ENCODE results near the gene CDC25B. TPM values are rescaled to one million over a fixed set of nuclear protein-coding genes. Genes with fewer than 3 reads are reported as not detected.
A peak's percentile ranks its signal among the peaks of the same experiment; 100 is the strongest.

CDC25B gene
- total and polyA plus RNA-seq, 4 experiments from 2014 or later, result 25.9 to 420 (median 233) TPM

DNA sequence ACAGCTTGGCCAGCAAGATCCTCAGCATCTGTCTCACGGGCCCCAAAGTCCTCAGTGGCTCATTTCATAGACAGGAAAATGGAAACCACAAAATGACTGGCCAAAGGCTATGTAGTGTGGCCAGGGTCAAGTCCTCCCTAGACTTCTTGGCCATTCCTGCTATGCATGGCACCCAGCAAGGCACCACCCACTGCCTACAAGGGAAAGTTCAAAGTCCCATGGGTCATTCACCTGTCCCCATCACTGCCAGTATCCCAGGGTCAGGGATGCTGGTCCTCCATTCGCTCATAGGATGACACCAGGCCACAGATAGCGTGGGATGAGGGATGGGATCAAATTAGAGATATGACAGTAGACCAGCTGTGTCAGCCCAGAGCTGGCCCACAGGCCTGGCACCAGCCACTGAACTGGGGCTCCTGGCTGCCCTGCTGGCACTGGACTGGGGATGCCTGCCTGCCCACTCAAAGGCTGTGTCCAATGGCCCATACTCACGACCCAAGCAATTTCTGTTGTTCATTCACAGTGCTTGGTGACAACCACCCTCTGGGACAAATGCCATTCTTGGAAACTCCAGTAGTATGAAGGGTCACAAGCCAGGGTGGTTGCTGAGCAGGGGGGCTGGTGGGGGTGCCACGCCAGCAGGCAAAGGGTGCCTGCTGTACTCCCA, 40.2 kb upstream of the CDC25B start:
- peaks cover 3 to 14% (median 11%) of the 10 kb centered on the region in 4 donors for H3K4me1 Mint-ChIP-seq
- intact Hi-C loops (cut with micrococcal nuclease), result no loop called here
- POLR2A ChIA-PET (ENCODE audit: partially characterized antibody), result no interaction called here

DNA sequence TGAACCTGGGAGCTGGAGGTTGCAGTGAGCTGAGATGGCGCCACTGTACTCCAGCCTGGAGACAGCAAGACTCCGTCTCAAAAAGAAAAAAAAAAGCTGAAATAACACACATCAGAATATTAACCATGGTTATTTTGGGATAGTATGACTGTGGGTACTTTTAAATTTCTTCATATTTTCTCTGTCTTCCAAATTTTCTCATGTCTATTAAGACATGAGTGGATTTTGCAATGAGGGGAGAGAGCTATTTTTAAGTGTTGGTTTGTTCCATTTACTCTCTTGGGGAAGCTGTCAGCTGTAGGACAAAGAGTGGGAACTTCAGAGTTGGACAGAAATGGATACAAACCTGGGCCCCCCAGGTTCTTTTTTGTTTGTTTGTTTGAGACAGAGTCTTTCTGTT, 38.8 kb upstream of the CDC25B start:
- Mint-ChIP-seq H3K27me3 (no peaks in the 10 kb centered on the region), H3K27ac (no peak overlapping the region), H3K4me3 (no peak overlapping the region), H3K4me1 (peaks cover 3 to 10% (median 8%) of the 10 kb centered on the region in 4 donors), H3K36me3 (peaks cover 12 to 15% of the 10 kb centered on the region in 2 donors), H3K9me3 (no peaks in the 10 kb centered on the region)
- Histone ChIP-seq H3K27ac (ENCODE audit: low read depth, low read length) (no peak overlapping the region), H3K4me3 (ENCODE audit: low read length in 2 of 2) (no peak overlapping the region), H3K36me3 (ENCODE audit: insufficient read depth, low read length) (no peaks in the 10 kb centered on the region), H3K4me1 (ENCODE audit: insufficient read depth, low read length) (no peaks in the 10 kb centered on the region), H3K27me3 (ENCODE audit: insufficient read depth, low read length) (no peaks in the 10 kb centered on the region), H3K9me3 (ENCODE audit: control insufficient read depth in 1 of 2, low read length in 2 of 2) (no peaks in the 10 kb centered on the region)
- no peak for DNase-seq
- ChIA-PET POLR2A (ENCODE audit: partially characterized antibody) (interaction anchor here (0.8 to 1.2 kb wide), 2 partner anchors 10 to 93 kb away, joined by 3 to 4 read pairs; partner anchors contain the start of gene ADISSP), CTCF (ENCODE audit: partially characterized antibody) (interaction anchor here (0.5 to 5.5 kb wide), 6 partner anchors 9 to 130 kb away, joined by 3 to 30 read pairs (median 4); partner anchors contain the start of gene ADISSP)
- intact Hi-C loops (cut with micrococcal nuclease), result no loop called here

More for the DNA sequence above, 40.2 kb upstream of the CDC25B start:
- Mint-ChIP-seq H3K27ac (no peak overlapping the region), H3K36me3 (peaks cover 8 to 15% of the 10 kb centered on the region in 2 donors), H3K27me3 (no peaks in the 10 kb centered on the region), H3K4me3 (no peak overlapping the region), H3K9me3 (no peaks in the 10 kb centered on the region)
- H3K9me3 ChIP-seq (ENCODE audit: control insufficient read depth in 1 of 2, low read length in 2 of 2), result no peaks in the 10 kb centered on the region
- no peaks in the 10 kb centered on the region for H3K36me3 ChIP-seq (ENCODE audit: insufficient read depth, low read length)
- H3K4me1 ChIP-seq (ENCODE audit: insufficient read depth, low read length), result no peaks in the 10 kb centered on the region
- H3K4me3 ChIP-seq (ENCODE audit: low read length in 2 of 2), result no peak overlapping the region
- CTCF ChIA-PET (ENCODE audit: partially characterized antibody), result interaction anchor here (0.7 to 6.2 kb wide), 7 partner anchors 11 to 99 kb away, joined by 3 to 64 read pairs (median 5); partner anchors contain the start of gene ADISSP
- no peak overlapping the region for H3K27ac ChIP-seq (ENCODE audit: low read depth, low read length)
- DNase-seq, result no peak
- no peaks in the 10 kb centered on the region for H3K27me3 ChIP-seq (ENCODE audit: insufficient read depth, low read length)

DNA sequence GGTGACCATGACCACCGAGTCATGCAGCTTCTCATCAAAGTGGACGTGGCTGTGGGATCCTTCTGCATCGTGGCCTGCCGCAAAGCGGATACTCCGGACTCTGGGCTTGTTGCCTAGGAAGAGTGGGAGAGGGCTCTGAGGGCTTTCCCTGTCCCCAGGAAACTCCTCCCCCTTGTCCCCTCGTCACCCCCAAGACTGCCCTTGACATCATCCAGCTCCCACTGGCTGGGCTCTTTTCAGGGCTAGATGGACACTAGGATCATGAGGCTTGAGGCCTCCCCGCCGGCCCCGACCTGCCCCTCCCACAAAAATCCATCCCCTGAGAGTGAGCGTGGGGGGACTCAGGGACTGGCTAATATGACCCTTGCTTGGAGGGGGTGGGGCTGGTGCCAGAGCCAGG, 37.5 kb upstream of the CDC25B start:
- Histone ChIP-seq H3K9me3 (ENCODE audit: control insufficient read depth in 1 of 2, low read length in 2 of 2) (no peaks in the 10 kb centered on the region), H3K27ac (ENCODE audit: low read depth, low read length) (no peak overlapping the region), H3K4me1 (ENCODE audit: insufficient read depth, low read length) (no peaks in the 10 kb centered on the region), H3K36me3 (ENCODE audit: insufficient read depth, low read length) (no peaks in the 10 kb centered on the region), H3K27me3 (ENCODE audit: insufficient read depth, low read length) (no peaks in the 10 kb centered on the region), H3K4me3 (ENCODE audit: low read length in 2 of 2) (no peak overlapping the region)
- no peaks in the 10 kb centered on the region for H3K27me3 Mint-ChIP-seq
- H3K27ac Mint-ChIP-seq, result peak overlapping the region in 1 of 7 donors; percentile 30
- intact Hi-C loops (cut with micrococcal nuclease), result no loop called here
- H3K4me3 Mint-ChIP-seq, result no peak overlapping the region
- peaks cover 0 to 4% (median 1%) of the 10 kb centered on the region in 4 donors for H3K4me1 Mint-ChIP-seq
- H3K36me3 Mint-ChIP-seq, result peaks cover 12 to 15% of the 10 kb centered on the region in 2 donors
- no peak for DNase-seq
- CTCF ChIA-PET (ENCODE audit: partially characterized antibody), result interaction anchor here (0.6 to 5.5 kb wide), 3 partner anchors 9 to 96 kb away, joined by 3 to 30 read pairs (median 26); partner anchors contain the start of gene ADISSP
- POLR2A ChIA-PET (ENCODE audit: partially characterized antibody), result no interaction called here
- H3K9me3 Mint-ChIP-seq, result no peaks in the 10 kb centered on the region

DNA sequence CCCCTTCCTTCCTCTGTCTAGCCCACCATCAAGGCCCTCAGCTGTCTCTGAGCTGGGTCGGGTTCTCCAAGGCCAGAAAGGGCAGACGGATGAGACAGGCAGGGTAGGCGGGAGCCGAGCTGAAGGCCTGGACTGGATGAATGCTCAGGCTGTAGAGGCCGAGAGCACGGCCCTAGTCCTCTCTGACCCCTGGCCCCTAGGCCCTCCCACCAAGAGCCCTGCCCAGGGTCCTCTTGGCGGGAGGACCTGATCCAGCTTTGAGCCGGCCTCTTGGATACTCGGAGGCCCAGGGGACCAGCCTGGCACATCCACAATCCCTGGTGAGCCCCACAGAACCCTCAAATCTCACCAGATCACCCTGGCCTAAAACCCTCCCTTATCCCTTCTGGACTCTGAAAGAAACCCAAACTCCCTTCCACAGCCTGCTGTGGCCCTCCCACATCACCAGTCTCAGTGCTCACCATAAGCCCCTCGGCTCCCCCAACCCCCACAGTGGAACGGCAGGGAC, 36.7 kb upstream of the CDC25B start:
- H3K36me3 ChIP-seq (ENCODE audit: insufficient read depth, low read length), result no peaks in the 10 kb centered on the region
- POLR2A ChIA-PET (ENCODE audit: partially characterized antibody), result interaction anchor here (1.0 kb wide), 1 partner anchor 8 kb away, joined by 3 read pairs; the partner anchor contains the start of gene ADISSP
- CTCF ChIA-PET (ENCODE audit: partially characterized antibody), result interaction anchor here (0.6 to 5.5 kb wide), 4 partner anchors 8 to 96 kb away, joined by 3 to 30 read pairs (median 14); partner anchors contain the start of gene ADISSP

DNA sequence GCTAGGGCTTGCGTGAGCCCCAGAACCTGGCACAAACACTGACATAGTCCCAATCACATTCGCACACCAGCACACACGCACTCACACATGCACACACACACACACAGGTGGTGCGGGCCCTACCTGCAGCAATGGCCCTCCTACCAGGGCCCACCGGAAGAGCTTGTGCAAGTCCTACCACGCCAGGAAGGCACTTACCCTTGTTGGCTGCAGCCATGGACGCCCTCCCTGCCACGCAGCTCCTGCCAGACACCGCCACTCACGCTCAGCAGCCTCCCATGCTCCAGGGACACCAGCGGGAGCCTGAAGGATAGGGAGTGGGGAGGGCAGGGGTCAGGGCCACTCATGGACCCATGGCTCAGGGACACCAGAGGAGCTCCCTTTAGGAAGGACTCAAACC, 36.2 kb upstream of the CDC25B start:
- no peaks in the 10 kb centered on the region for H3K4me1 ChIP-seq (ENCODE audit: insufficient read depth, low read length)
- no peak overlapping the region for H3K27ac ChIP-seq (ENCODE audit: low read depth, low read length)
- no peaks in the 10 kb centered on the region for H3K9me3 Mint-ChIP-seq
- no peak for DNase-seq
- H3K27ac Mint-ChIP-seq, result no peak overlapping the region
- H3K27me3 ChIP-seq (ENCODE audit: insufficient read depth, low read length), result no peaks in the 10 kb centered on the region
- no peak overlapping the region for H3K4me3 ChIP-seq (ENCODE audit: low read length in 2 of 2)
- ChIA-PET CTCF (ENCODE audit: partially characterized antibody) (interaction anchor here (1.1 to 4.0 kb wide), 3 partner anchors 7 to 92 kb away, joined by 3 to 30 read pairs (median 7); partner anchors contain the start of gene ADISSP), POLR2A (ENCODE audit: partially characterized antibody) (interaction anchor here (1.0 kb wide), 1 partner anchor 8 kb away, joined by 3 read pairs; the partner anchor contains the start of gene ADISSP)
- H3K4me3 Mint-ChIP-seq, result no peak overlapping the region
- peaks cover 0 to 4% (median 2%) of the 10 kb centered on the region in 4 donors for H3K4me1 Mint-ChIP-seq
- H3K36me3 Mint-ChIP-seq, result peaks cover 12% of the 10 kb centered on the region in 2 donors
- H3K27me3 Mint-ChIP-seq, result no peaks in the 10 kb centered on the region
- H3K36me3 ChIP-seq (ENCODE audit: insufficient read depth, low read length), result no peaks in the 10 kb centered on the region
- H3K9me3 ChIP-seq (ENCODE audit: control insufficient read depth in 1 of 2, low read length in 2 of 2), result no peaks in the 10 kb centered on the region
- intact Hi-C loops (cut with micrococcal nuclease), result no loop called here

More for the DNA sequence above, 36.7 kb upstream of the CDC25B start:
- Mint-ChIP-seq H3K9me3 (no peaks in the 10 kb centered on the region), H3K4me3 (no peak overlapping the region), H3K27ac (peak overlapping the region in 1 of 7 donors; percentile 42), H3K4me1 (peaks cover 0 to 4% (median 2%) of the 10 kb centered on the region in 4 donors), H3K36me3 (peaks cover 12 to 15% of the 10 kb centered on the region in 2 donors), H3K27me3 (no peaks in the 10 kb centered on the region)
- Histone ChIP-seq H3K27me3 (ENCODE audit: insufficient read depth, low read length) (no peaks in the 10 kb centered on the region), H3K4me1 (ENCODE audit: insufficient read depth, low read length) (no peaks in the 10 kb centered on the region), H3K4me3 (ENCODE audit: low read length in 2 of 2) (no peak overlapping the region), H3K27ac (ENCODE audit: low read depth, low read length) (no peak overlapping the region), H3K9me3 (ENCODE audit: control insufficient read depth in 1 of 2, low read length in 2 of 2) (no peaks in the 10 kb centered on the region)
- DNase-seq, result no peak
- intact Hi-C loops (cut with micrococcal nuclease), result no loop called here

DNA sequence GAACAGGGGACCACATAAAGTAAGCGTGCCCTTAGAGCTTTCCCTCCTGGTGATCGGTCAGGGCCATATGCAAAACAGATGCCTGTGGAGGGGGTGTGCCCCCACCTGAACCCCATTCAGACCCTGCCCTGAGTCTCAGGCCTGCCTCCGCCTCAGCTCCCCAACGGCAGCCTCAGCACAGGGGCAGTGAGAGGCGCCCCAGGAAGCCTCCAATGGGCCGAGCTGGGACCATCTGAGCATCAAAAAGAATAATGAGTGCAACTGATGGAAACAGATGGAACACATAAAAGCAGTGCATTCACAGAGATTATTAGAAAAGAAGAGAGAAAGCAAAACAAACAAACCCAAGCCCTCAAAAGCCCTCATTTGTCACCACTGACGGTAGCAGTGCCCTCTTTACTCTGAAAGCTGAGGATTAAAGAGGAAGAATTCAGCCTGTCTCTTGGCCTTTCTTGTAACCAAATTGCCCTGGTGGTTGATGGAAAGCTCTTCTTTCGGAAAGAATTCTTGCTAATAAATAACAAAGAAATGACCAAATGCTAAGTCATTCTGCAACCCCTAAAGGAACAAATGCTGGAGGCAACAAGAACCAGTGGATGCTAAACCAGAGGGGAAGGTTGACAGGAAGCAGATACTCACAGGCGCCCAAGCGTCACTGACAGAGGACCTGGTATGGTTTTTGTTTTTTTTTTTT, 35.3 kb upstream of the CDC25B start:
- ChIA-PET POLR2A (ENCODE audit: partially characterized antibody) (no interaction called here), CTCF (ENCODE audit: partially characterized antibody) (interaction anchor here (1.1 to 1.4 kb wide), 2 partner anchors 10 to 91 kb away, joined by 3 to 7 read pairs; no protein-coding TSS in a partner anchor)
- Mint-ChIP-seq H3K4me3 (no peak overlapping the region), H3K36me3 (peaks cover 12% of the 10 kb centered on the region in 2 donors), H3K4me1 (peaks cover under 1 to 6% (median 2%) of the 10 kb centered on the region in 4 donors), H3K27ac (peak overlapping the region in 1 of 7 donors; percentile 43), H3K9me3 (no peaks in the 10 kb centered on the region), H3K27me3 (no peaks in the 10 kb centered on the region)
- H3K4me1 ChIP-seq (ENCODE audit: insufficient read depth, low read length), result peaks cover under 1% of the 10 kb centered on the region
- H3K27me3 ChIP-seq (ENCODE audit: insufficient read depth, low read length), result no peaks in the 10 kb centered on the region
- intact Hi-C loops (cut with micrococcal nuclease), result no loop called here
- no peaks in the 10 kb centered on the region for H3K36me3 ChIP-seq (ENCODE audit: insufficient read depth, low read length)
- H3K27ac ChIP-seq (ENCODE audit: low read depth, low read length), result no peak overlapping the region
- H3K4me3 ChIP-seq (ENCODE audit: low read length in 2 of 2), result no peak overlapping the region
- H3K9me3 ChIP-seq (ENCODE audit: control insufficient read depth in 1 of 2, low read length in 2 of 2), result no peaks in the 10 kb centered on the region
- no peak for DNase-seq

Measured in CD4-positive, alpha-beta memory T cell (primary cell).